ENCODE results near the gene ING4.

ING4 gene

GRCh38 chr12:6653987-6654386, 8.9 kb downstream of the ING4 start:
- H3K4me3 ChIP-seq (ENCODE audit: low read depth, low read length) = no peak overlapping the region
- TF ChIP-seq CTCF (IDR thresholded peaks at IDR 0.05; ENCODE audit: insufficient read depth, low read depth, low read length, missing control alignments) = no peak
- no peak for DNase-seq (ENCODE audit: low read depth)

- no peak overlapping the region for H3K4me3 ChIP-seq (ENCODE audit: low read depth, low read length)
- TF ChIP-seq CTCF (IDR thresholded peaks at IDR 0.05; ENCODE audit: insufficient read depth, low read depth, low read length, missing control alignments) = no peak
- DNase-seq (ENCODE audit: low read depth) = no peak
Measured at GRCh38 chr12:6653342-6653741, 9.6 kb downstream of the ING4 start.

GRCh38 chr12:6652391-6652790, 10.5 kb downstream of the ING4 start:
- H3K4me3 ChIP-seq (ENCODE audit: low read depth, low read length) = no peak overlapping the region
- TF ChIP-seq CTCF (IDR thresholded peaks at IDR 0.05; ENCODE audit: insufficient read depth, low read depth, low read length, missing control alignments) = no peak
- no peak for DNase-seq (ENCODE audit: low read depth)

- no peak for TF ChIP-seq CTCF (IDR thresholded peaks at IDR 0.05; ENCODE audit: insufficient read depth, low read depth, low read length, missing control alignments)
- no peak overlapping the region for H3K4me3 ChIP-seq (ENCODE audit: low read depth, low read length)
- no peak for DNase-seq (ENCODE audit: low read depth)
Measured at GRCh38 chr12:6650832-6651231, 12.1 kb downstream of the ING4 start.

- peak; percentile 62 for DNase-seq (ENCODE audit: low read depth)
- peak within 1 kb of the TSS; percentile 42 for H3K4me3 ChIP-seq (ENCODE audit: low read depth, low read length)
- no peak for TF ChIP-seq CTCF (IDR thresholded peaks at IDR 0.05; ENCODE audit: insufficient read depth, low read depth, low read length, missing control alignments)
Measured at GRCh38 chr12:6647083-6647604, 15.8 kb downstream of the ING4 start, which contains the start of gene ACRBP. Gene ACRBP (minus strand): TSS chr12:6647432. CDS start chr12:6647366, 66 bp downstream.

- TF ChIP-seq CTCF (IDR thresholded peaks at IDR 0.05; ENCODE audit: insufficient read depth, low read depth, low read length, missing control alignments) = no peak
- DNase-seq (ENCODE audit: low read depth) = no peak
- H3K4me3 ChIP-seq (ENCODE audit: low read depth, low read length) = peak overlapping the region; percentile 42
Measured at GRCh38 chr12:6646276-6647082, 16.4 kb downstream of the ING4 start.

Data from GM12865 (cell line).